K562 (cell line): Measurements from ENCODE around the gene LONP1. TPM values are rescaled to one million over a fixed set of nuclear protein-coding genes. Genes with fewer than 3 reads are reported as not detected.
A peak's percentile ranks its signal among the peaks of the same experiment; 100 is the strongest.

Source experiments
- ATAC-seq: fragments of 200-7000 bp; cut with Tn5 transposase; 3 replicates; pipeline ENCODE4 v1.9.1; 2020; ENCODE audit warnings: moderate library complexity
- BruUV-seq: library from RNA; stranded (reverse); fragments of 400-500 nt; replicated peaks from 2 replicates; lab custom pipeline; 2021; lab: Mats Ljungman, UMichigan
- CTCF ChIA-PET: fragments of 300-600 bp; formaldehyde crosslinking; extraction: SDS; loops from one replicate; lab custom pipeline; 2021; ENCODE audit warnings: low intra/inter-chr PET ratio; lab: Yijun Ruan, JAX
- POLR2A ChIA-PET: fragments of 300-600, 350-650 bp; sonication (Branson Sonifier 250); formaldehyde crosslinking; extraction: SDS; loops from one replicate; lab custom pipeline; 2021; ENCODE audit warnings: antibody characterized with exemption, inconsistent platforms; lab: Yijun Ruan, JAX
- DNase-seq, 4 experiments: peaks; one replicate each; pipeline versions ENCODE4 v3.0.0 to v3.0.0-alpha.2; 2011 to 2018; ENCODE audit warnings: low spot score in 3 of 4, mixed read lengths in 3 of 4; ENCODE audit errors: extremely low read depth in 1 of 4
- FAIRE-seq: peaks from 2 replicates; lab custom pipeline; 2011; peaks lifted over from hg19 to GRCh38; lab: Jason Lieb, UNC
- H2AFZ ChIP-seq: 2 replicates; pipeline ENCODE4 v1.6.0; 2011; ENCODE audit warnings: low read depth, low read length, control low read depth, inconsistent platforms
- H3K27ac ChIP-seq: fragments of 200-600 bp; 3 replicates; pipeline ENCODE4 v1.8.0; 2011; ENCODE audit warnings: low read depth, mild to moderate bottlenecking, control low read depth, inconsistent platforms, low read length, moderate library complexity, mixed read lengths; ENCODE audit errors: extremely low read depth
- H3K27me3 ChIP-seq, 2 experiments: fragments of 300-600 bp in 1 of 2; 2 replicates in 1 of 2; 3 replicates in 1 of 2; pipeline versions ENCODE4 v1.6.0 to v1.8.0; 2011; ENCODE audit warnings: inconsistent platforms in 2 of 2, low read length in 2 of 2, mild to moderate bottlenecking in 1 of 2, mixed read lengths in 1 of 2, moderate library complexity in 1 of 2; ENCODE audit not compliant: control insufficient read depth in 2 of 2, insufficient read depth in 2 of 2
- H3K36me3 ChIP-seq: fragments of 300-600 bp; 3 replicates; pipeline ENCODE4 v1.8.0; 2011; ENCODE audit warnings: mild to moderate bottlenecking, low read length, inconsistent platforms; ENCODE audit not compliant: control insufficient read depth, insufficient read depth
- H3K4me1 ChIP-seq, 2 experiments: fragments of 200-600 bp in 1 of 2; replicated peaks in 1 of 2; 2 replicates in 1 of 2; 3 replicates in 1 of 2; pipeline versions ENCODE4 v1.5.1 to v1.8.0; 2011; ENCODE audit warnings: inconsistent platforms in 2 of 2, low read length in 2 of 2, mild to moderate bottlenecking in 1 of 2, mixed read lengths in 1 of 2, moderate library complexity in 1 of 2; ENCODE audit not compliant: control insufficient read depth in 2 of 2, insufficient read depth in 2 of 2
- H3K4me2 ChIP-seq: 2 replicates; pipeline ENCODE4 v1.6.1; 2011; ENCODE audit warnings: low read length, control low read depth, inconsistent platforms, mixed read lengths; ENCODE audit not compliant: insufficient read depth
- H3K4me3 ChIP-seq: fragments of 200-600 bp; sonication (generic), shearing (Covaris generic); 2 replicates; pipeline ENCODE4 v1.5.1; 2016; ENCODE audit warnings: control low read depth, inconsistent platforms
- H3K79me2 ChIP-seq: fragments of 200-600 bp; 3 replicates; pipeline ENCODE4 v1.8.0; 2011; ENCODE audit warnings: low read length, inconsistent platforms; ENCODE audit not compliant: control insufficient read depth, insufficient read depth
- H3K9ac ChIP-seq, 2 experiments: 2 replicates each; pipeline versions ENCODE4 v1.6.0 to v1.6.1; 2011; ENCODE audit warnings: low read depth in 2 of 2, low read length in 2 of 2, control low read depth in 1 of 2, inconsistent platforms in 1 of 2, mild to moderate bottlenecking in 1 of 2, mixed read lengths in 1 of 2; ENCODE audit not compliant: insufficient read depth in 1 of 2
- H3K9me1 ChIP-seq: one replicate; pipeline ENCODE4 v1.6.0; 2011; ENCODE audit warnings: inconsistent platforms, mild to moderate bottlenecking, low read length, moderate library complexity; ENCODE audit not compliant: control insufficient read depth, insufficient read depth
- H3K9me3 ChIP-seq: replicated peaks from 2 replicates; pipeline ENCODE4 v1.5.1; 2011; ENCODE audit warnings: low read depth, low read length, inconsistent platforms; ENCODE audit not compliant: control insufficient read depth, insufficient read depth
- H4K20me1 ChIP-seq: replicated peaks from 2 replicates; pipeline ENCODE4 v1.6.1; 2011; ENCODE audit warnings: low read length, inconsistent platforms, mixed read lengths; ENCODE audit not compliant: control insufficient read depth, insufficient read depth
- CHD1 ChIP-seq: fragments of 200-600 bp; sonication (generic); IDR thresholded peaks from one replicate; pipeline ENCODE4 v1.6.1; 2012; ENCODE audit warnings: mild to moderate bottlenecking, moderate library complexity, low read length, inconsistent platforms
- ETV6 ChIP-seq, 3 experiments: fragments of 150-350 bp in 1 of 3; sonication (generic) in 1 of 3; formaldehyde crosslinking in 1 of 3; IDR thresholded peaks; 2 replicates each; pipeline versions ENCODE4 v1.6.1 to v1.8.0; 2014 to 2022; ENCODE audit warnings: borderline replicate concordance in 2 of 3, low read depth in 2 of 3, antibody characterized with exemption in 1 of 3, low read length in 1 of 3, mild to moderate bottlenecking in 1 of 3, missing genetic modification reagents in 1 of 3
- FOXM1 ChIP-seq, 2 experiments: fragments of 450-650 bp in 1 of 2; sonication (generic) in 1 of 2; formaldehyde crosslinking in 1 of 2; IDR thresholded peaks; 2 replicates each; pipeline versions ENCODE4 v1.6.1 to v1.9.0; 2017 to 2022; ENCODE audit warnings: low read depth in 2 of 2, mild to moderate bottlenecking in 2 of 2, missing genetic modification reagents in 1 of 2, moderate library complexity in 1 of 2
- NCOA6 ChIP-seq: fragments of 450-650 bp; IDR thresholded peaks from 2 replicates; pipeline ENCODE4 v1.6.1; 2017; ENCODE audit warnings: mild to moderate bottlenecking
- SP1 ChIP-seq: sonication (generic); formaldehyde crosslinking; IDR thresholded peaks from 2 replicates; pipeline ENCODE4 v1.8.1; 2022; ENCODE audit warnings: mild to moderate bottlenecking, missing genetic modification reagents
- ZBTB1 ChIP-seq: sonication (generic); formaldehyde crosslinking; IDR thresholded peaks from 2 replicates; pipeline ENCODE4 v1.8.1; 2023; ENCODE audit warnings: missing genetic modification reagents, low read depth, mild to moderate bottlenecking, borderline replicate concordance
- ZNF175 ChIP-seq: fragments of 200-800 bp; sonication (Bioruptor generic); IDR thresholded peaks from 2 replicates; pipeline ENCODE4 v1.6.1; 2016; ENCODE audit warnings: low read depth, mild to moderate bottlenecking, missing genetic modification characterization, missing compliant biosample characterization
- ZNF57 ChIP-seq: fragments of 450-650 bp; formaldehyde crosslinking; IDR thresholded peaks from 2 replicates; pipeline ENCODE4 v1.4.0; 2020; ENCODE audit warnings: mild to moderate bottlenecking, moderate library complexity
- WGBS: fragments of 100-300 bp; shearing (Covaris generic); methylation state at CpG from one replicate; pipeline ENCODE4 v1.1.6; 2016; ENCODE audit warnings: low coverage, mixed read lengths; ENCODE audit not compliant: insufficient coverage; ENCODE audit errors: missing lambda C conversion rate; 5-methylcytosine and 5-hydroxymethylcytosine counted together
- in situ Hi-C: fragments of 300-500 bp; cut with MboI; formaldehyde crosslinking; loops from 4 replicates; pipeline ENCODE4 v1.15.0; 2018; ENCODE audit warnings: inconsistent platforms, mixed read lengths
- intact Hi-C: fragments of 100-400 bp; cut with micrococcal nuclease; formaldehyde crosslinking; loops from 2 replicates; pipeline ENCODE4 v1.14.2; 2022
- polyA plus RNA-seq, 8 experiments: library from polyadenylated mRNA; depleted of rRNA in 4 of 8; stranded (reverse) in 5 of 8; unstranded in 3 of 8; fragments of >200 nt; fragmentation: Nextera tagmentation in 2 of 8; fragmentation: Illumina TruSeq in 1 of 8; extraction: Ambion mirVana in 2 of 8; extraction: Trizol in 1 of 8; gene quantifications; 2 replicates each; pipeline versions ENCODE4 v1.2.1 to v1.2.3, GENCODE V29; 2011 to 2014; ENCODE audit warnings: inconsistent platforms in 1 of 8, missing spikeins in 1 of 8
- total RNA-seq, 7 experiments: library from RNA; depleted of rRNA in 6 of 7; stranded (reverse); fragments of >200 nt in 6 of 7; fragmentation: Illumina TruSeq in 2 of 7; extraction: Trizol in 2 of 7; gene quantifications; 2 replicates each; pipeline versions ENCODE4 v1.2.1 to v1.2.3, GENCODE V29; 2011 to 2021; ENCODE audit warnings: low replicate concordance in 1 of 7
- TF ChIP-seq, protein P1 (sequence below): fragments of 450-650 bp; IDR thresholded peaks from 2 replicates; pipeline ENCODE4 v1.6.1; 2016
- TF ChIP-seq, protein P2 (sequence below): fragments of 450-650 bp; IDR thresholded peaks from 2 replicates; pipeline ENCODE4 v1.6.1; 2016; ENCODE audit warnings: low read depth

LONP1 gene
- total and polyA plus RNA-seq, 9 of the 15 experiments (the other 6 are each of a cell fraction or from before 2014, with no cell fraction given): 1.1 to 238 (median 84.5) TPM

DNA sequence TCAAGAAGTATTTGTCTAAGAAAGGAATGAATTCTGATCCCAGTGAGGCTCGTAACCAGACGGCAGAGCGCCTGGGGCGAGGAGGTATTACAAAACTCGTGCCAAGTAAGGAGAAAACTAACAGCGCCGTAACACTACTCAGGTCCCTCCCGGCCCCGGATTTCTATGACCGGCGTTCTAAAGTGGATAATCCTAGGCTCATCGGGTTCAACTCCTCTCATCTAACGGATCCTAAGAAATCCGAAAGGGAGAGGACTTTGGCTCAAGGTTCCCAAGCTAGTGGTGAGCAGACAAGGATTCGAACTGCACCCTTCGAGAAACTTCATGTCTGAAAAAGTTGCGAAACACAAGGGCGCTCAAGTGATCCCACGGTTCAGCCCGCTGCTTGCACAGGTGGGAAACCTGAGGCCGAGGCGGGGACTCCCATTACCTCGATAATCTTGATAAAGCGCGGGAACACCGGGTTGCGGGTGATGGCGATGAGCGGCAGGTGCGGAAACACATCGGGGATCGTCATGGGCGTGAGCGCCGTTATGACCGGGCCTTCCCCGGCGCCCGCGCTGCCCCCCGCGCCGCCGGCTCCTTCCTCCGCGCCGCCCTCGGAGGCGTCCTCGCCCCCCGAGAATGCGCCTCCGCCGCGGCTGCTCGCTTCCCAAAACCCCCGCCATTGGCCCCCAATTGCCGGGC lies 529 bp downstream of the LONP1 start:
- Histone ChIP-seq H3K9me3 (no peaks in the 10 kb centered on the region), H3K4me1 (peaks cover 13 to 28% of the 10 kb centered on the region in 2 experiments; a peak in 4 of 5 replicates), H3K9ac (peak overlapping the region; percentile 98 to 99), H3K9me1 (no peaks in the 10 kb centered on the region), H3K27me3 (no peaks in the 10 kb centered on the region), H3K27ac (peak overlapping the region; percentile 99), H3K4me2 (peak overlapping the region; percentile 98), H3K4me3 (peak overlapping the region; percentile 98), H2AFZ (peak overlapping the region; percentile 99; the same call in 1 of the 2 replicates), H4K20me1 (0 out of 2 replicates have a peak, but pooled peaks cover 9% of the 10 kb centered on the region), H3K36me3 (peaks cover 35% of the 10 kb centered on the region), H3K79me2 (peaks cover 52% of the 10 kb centered on the region)
- CTCF ChIA-PET: interaction anchor here (0.8 to 1.0 kb wide), 2 partner anchors 29 to 329 kb away, joined by 4 read pairs; partner anchors contain the start of gene RPL36
- FAIRE-seq: no peak
- DNase-seq: peak in 3 of 4 experiments; percentile 8 to 52 (median 13)
- ATAC-seq: peak; percentile 9
- POLR2A ChIA-PET: interaction anchor here (0.6 to 3.3 kb wide), 25 partner anchors 10 to 1877 kb away, joined by 3 to 31 read pairs (median 5); partner anchors contain the start of genes DUS3L, NDUFA11, NRTN and RPL36
- intact Hi-C loops: loop anchor here (2.0 kb wide), 1 partner anchor 71 kb away; the partner anchor contains the start of gene DUS3L
- WGBS: 2% methylated on average over 53 of the region's 58 CpGs
- TSS peak; percentile 72 for BruUV-seq
- in situ Hi-C loops: no loop called here
- TF ChIP-seq SP1: peak; percentile 0; the same call in 1 of the 2 replicates
- TF ChIP-seq, protein P1, sequence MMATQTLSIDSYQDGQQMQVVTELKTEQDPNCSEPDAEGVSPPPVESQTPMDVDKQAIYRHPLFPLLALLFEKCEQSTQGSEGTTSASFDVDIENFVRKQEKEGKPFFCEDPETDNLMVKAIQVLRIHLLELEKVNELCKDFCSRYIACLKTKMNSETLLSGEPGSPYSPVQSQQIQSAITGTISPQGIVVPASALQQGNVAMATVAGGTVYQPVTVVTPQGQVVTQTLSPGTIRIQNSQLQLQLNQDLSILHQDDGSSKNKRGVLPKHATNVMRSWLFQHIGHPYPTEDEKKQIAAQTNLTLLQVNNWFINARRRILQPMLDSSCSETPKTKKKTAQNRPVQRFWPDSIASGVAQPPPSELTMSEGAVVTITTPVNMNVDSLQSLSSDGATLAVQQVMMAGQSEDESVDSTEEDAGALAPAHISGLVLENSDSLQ: no peak
- TF ChIP-seq CHD1: peak; percentile 22
- TF ChIP-seq NCOA6: no peak
- TF ChIP-seq ZNF57: no peak
- no peak for TF ChIP-seq ETV6 (IDR thresholded peaks at IDR 0.05; ENCODE audit: borderline replicate concordance in 1 of 2, low read depth in 2 of 2, low read length in 1 of 2)
- TF ChIP-seq ETV6 (CRISPR knock-in tag; IDR thresholded peaks at IDR 0.05; ENCODE audit: borderline replicate concordance): peak; percentile 46; the same call in 1 of the 2 replicates
- peak; percentile 8; the same call in 1 of the 2 replicates for TF ChIP-seq ZNF175 (CRISPR knock-in tag)
- TF ChIP-seq ZBTB1 (CRISPR knock-in tag): 0 out of 2 replicates have a peak, but pooled peaks have one; percentile 9
- TF ChIP-seq FOXM1 (IDR thresholded peaks at IDR 0.05; ENCODE audit: low read depth): no peak
- TF ChIP-seq FOXM1 (CRISPR knock-in tag; IDR thresholded peaks at IDR 0.05; ENCODE audit: low read depth): peak; percentile 21; the same call in 1 of the 2 replicates
- TF ChIP-seq, protein P2, sequence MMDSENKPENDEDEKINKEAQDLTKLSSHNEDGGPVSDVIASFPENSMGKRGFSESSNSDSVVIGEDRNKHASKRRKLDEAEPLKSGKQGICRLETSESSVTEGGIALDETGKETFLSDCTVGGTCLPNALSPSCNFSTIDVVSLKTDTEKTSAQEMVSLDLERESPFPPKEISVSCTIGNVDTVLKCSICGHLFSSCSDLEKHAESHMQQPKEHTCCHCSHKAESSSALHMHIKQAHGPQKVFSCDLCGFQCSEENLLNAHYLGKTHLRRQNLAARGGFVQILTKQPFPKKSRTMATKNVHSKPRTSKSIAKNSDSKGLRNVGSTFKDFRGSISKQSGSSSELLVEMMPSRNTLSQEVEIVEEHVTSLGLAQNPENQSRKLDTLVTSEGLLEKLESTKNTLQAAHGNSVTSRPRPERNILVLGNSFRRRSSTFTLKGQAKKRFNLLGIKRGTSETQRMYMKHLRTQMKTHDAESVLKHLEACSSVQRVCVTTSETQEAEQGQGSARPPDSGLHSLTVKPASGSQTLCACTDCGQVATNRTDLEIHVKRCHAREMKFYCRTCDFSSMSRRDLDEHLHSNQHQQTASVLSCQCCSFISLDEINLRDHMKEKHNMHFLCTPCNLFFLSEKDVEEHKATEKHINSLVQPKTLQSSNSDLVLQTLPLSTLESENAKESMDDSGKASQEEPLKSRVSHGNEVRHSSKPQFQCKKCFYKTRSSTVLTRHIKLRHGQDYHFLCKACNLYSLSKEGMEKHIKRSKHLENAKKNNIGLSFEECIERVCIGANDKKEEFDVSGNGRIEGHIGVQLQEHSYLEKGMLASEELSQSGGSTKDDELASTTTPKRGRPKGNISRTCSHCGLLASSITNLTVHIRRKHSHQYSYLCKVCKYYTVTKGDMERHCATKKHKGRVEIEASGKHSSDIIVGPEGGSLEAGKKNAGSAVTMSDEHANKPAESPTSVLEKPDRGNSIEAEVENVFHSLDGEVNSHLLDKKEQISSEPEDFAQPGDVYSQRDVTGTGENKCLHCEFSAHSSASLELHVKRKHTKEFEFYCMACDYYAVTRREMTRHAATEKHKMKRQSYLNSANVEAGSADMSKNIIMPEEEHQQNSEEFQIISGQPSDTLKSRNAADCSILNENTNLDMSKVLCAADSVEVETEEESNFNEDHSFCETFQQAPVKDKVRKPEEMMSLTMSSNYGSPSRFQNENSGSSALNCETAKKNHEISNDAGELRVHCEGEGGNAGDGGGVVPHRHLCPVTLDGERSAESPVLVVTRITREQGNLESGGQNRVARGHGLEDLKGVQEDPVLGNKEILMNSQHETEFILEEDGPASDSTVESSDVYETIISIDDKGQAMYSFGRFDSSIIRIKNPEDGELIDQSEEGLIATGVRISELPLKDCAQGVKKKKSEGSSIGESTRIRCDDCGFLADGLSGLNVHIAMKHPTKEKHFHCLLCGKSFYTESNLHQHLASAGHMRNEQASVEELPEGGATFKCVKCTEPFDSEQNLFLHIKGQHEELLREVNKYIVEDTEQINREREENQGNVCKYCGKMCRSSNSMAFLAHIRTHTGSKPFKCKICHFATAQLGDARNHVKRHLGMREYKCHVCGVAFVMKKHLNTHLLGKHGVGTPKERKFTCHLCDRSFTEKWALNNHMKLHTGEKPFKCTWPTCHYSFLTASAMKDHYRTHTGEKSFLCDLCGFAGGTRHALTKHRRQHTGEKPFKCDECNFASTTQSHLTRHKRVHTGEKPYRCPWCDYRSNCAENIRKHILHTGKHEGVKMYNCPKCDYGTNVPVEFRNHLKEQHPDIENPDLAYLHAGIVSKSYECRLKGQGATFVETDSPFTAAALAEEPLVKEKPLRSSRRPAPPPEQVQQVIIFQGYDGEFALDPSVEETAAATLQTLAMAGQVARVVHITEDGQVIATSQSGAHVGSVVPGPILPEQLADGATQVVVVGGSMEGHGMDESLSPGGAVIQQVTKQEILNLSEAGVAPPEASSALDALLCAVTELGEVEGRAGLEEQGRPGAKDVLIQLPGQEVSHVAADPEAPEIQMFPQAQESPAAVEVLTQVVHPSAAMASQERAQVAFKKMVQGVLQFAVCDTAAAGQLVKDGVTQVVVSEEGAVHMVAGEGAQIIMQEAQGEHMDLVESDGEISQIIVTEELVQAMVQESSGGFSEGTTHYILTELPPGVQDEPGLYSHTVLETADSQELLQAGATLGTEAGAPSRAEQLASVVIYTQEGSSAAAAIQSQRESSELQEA: no peak
